SU-DHL-6 (cell line): ENCODE results near the gene LGR4.

Experiments
- EZH2phosphoT487 ChIP-seq: fragments of 200-600 bp; sonication (generic), shearing (Covaris generic); conservative IDR thresholded peaks from 2 replicates; pipeline ENCODE4 v1.6.1; 2018; ENCODE audit warnings: mild to moderate bottlenecking, antibody characterized with exemption, low read length, moderate library complexity, mixed read lengths
- TF ChIP-seq, protein P1 (sequence below): fragments of 200-600 bp; sonication (generic); IDR thresholded peaks from one replicate; pipeline ENCODE4 v1.5.1; 2017; ENCODE audit warnings: antibody characterized with exemption, mild to moderate bottlenecking, low read length, moderate library complexity; ENCODE audit not compliant: insufficient read depth, poor library complexity, severe bottlenecking

DNA sequence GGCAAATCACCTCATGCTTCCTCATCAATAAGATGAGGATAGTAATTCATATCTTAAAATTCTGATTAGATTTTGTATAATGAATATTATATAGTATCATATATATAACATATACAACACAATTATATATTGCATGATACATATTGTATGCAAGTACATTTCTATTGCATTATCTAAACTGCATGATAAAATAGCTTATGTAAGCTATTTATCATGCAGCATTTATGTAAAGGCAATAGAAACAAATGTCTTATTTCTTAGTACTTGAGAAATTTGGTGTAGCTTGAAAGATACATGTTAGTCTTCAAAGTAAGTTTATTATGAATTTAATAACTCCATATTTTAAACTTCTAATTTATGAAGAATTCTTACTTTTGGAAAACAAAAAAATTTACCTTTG is 28.5 kb upstream of the LGR4 start:
- TF ChIP-seq, protein P1, sequence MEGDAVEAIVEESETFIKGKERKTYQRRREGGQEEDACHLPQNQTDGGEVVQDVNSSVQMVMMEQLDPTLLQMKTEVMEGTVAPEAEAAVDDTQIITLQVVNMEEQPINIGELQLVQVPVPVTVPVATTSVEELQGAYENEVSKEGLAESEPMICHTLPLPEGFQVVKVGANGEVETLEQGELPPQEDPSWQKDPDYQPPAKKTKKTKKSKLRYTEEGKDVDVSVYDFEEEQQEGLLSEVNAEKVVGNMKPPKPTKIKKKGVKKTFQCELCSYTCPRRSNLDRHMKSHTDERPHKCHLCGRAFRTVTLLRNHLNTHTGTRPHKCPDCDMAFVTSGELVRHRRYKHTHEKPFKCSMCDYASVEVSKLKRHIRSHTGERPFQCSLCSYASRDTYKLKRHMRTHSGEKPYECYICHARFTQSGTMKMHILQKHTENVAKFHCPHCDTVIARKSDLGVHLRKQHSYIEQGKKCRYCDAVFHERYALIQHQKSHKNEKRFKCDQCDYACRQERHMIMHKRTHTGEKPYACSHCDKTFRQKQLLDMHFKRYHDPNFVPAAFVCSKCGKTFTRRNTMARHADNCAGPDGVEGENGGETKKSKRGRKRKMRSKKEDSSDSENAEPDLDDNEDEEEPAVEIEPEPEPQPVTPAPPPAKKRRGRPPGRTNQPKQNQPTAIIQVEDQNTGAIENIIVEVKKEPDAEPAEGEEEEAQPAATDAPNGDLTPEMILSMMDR, result no peak
- no peak for TF ChIP-seq EZH2phosphoT487
